OCI-LY1 (cell line): ENCODE data around the gene FAM20C.

Experiments used
- H2AFZ ChIP-seq: fragments of 200-600 bp; sonication (generic), shearing (Covaris generic); 2 replicates; pipeline ENCODE4 v1.6.0; 2014; ENCODE audit warnings: antibody characterized with exemption, mild to moderate bottlenecking, low read length
- H3F3A ChIP-seq: fragments of 200-600 bp; sonication (generic), shearing (Covaris generic); 2 replicates; pipeline ENCODE4 v1.6.0; 2014; ENCODE audit warnings: mild to moderate bottlenecking, antibody characterized with exemption, low read length, moderate library complexity; ENCODE audit not compliant: insufficient read depth
- H3K27ac ChIP-seq: fragments of 200-600 bp; sonication (generic); 2 replicates; pipeline ENCODE4 v1.5.1; 2014; ENCODE audit warnings: low read length, mixed run types, mild to moderate bottlenecking, low read depth; ENCODE audit not compliant: poor library complexity, severe bottlenecking
- H3K27me3 ChIP-seq: fragments of 200-600 bp; sonication (generic); 2 replicates; pipeline ENCODE4 v1.6.0; 2014; ENCODE audit warnings: antibody characterized with exemption, mild to moderate bottlenecking, low read length, moderate library complexity; ENCODE audit not compliant: insufficient read depth
- H3K36me3 ChIP-seq: fragments of 200-600 bp; sonication (generic); 2 replicates; pipeline ENCODE4 v1.6.1; 2014; ENCODE audit warnings: mild to moderate bottlenecking, antibody characterized with exemption, low read length, moderate library complexity, mixed read lengths; ENCODE audit not compliant: insufficient read depth
- H3K4me1 ChIP-seq: fragments of 200-600 bp; sonication (generic); 2 replicates; pipeline ENCODE4 v1.5.1; 2014; ENCODE audit warnings: mild to moderate bottlenecking, low read length, moderate library complexity; ENCODE audit not compliant: insufficient read depth, severe bottlenecking
- H3K4me2 ChIP-seq: fragments of 200-600 bp; sonication (generic), shearing (Covaris generic); 2 replicates; pipeline ENCODE4 v1.6.1; 2014; ENCODE audit warnings: low read length
- H3K4me3 ChIP-seq: fragments of 200-600 bp; sonication (generic); 2 replicates; pipeline ENCODE4 v1.5.1; 2014; ENCODE audit warnings: low read length, low read depth, mild to moderate bottlenecking, mixed read lengths; ENCODE audit not compliant: poor library complexity, severe bottlenecking
- H3K79me2 ChIP-seq: fragments of 200-600 bp; shearing (Covaris generic); 2 replicates; pipeline ENCODE4 v1.6.1; 2016; ENCODE audit warnings: mixed run types, low read length, mixed read lengths; ENCODE audit not compliant: insufficient read depth
- H3K9ac ChIP-seq: fragments of 200-600 bp; sonication (generic), shearing (Covaris generic); 2 replicates; pipeline ENCODE4 v1.6.1; 2014; ENCODE audit warnings: mild to moderate bottlenecking, low read length, mixed read lengths
- H3K9me2 ChIP-seq: fragments of 200-600 bp; sonication (generic), shearing (Covaris generic); 2 replicates; pipeline ENCODE4 v1.6.1; 2014; ENCODE audit warnings: low read depth, mild to moderate bottlenecking, low read length, mixed read lengths
- H3K9me3 ChIP-seq: fragments of 200-600 bp; shearing (Covaris generic); 2 replicates; pipeline ENCODE4 v1.6.1; 2014; ENCODE audit warnings: low read length, mixed read lengths
- H4K20me1 ChIP-seq: fragments of 200-600 bp; sonication (generic), shearing (Covaris generic); 2 replicates; pipeline ENCODE4 v1.6.0; 2016; ENCODE audit warnings: mild to moderate bottlenecking, low read length; ENCODE audit not compliant: insufficient read depth
- EZH2 ChIP-seq: fragments of 200-600 bp; sonication (generic), shearing (Covaris generic); IDR thresholded peaks from 2 replicates; pipeline ENCODE4 v1.8.0; 2017; ENCODE audit warnings: borderline replicate concordance, mixed run types, mild to moderate bottlenecking, antibody characterized with exemption, low read length, moderate library complexity, mixed read lengths
- TF ChIP-seq, protein P1 (sequence below): fragments of 200-600 bp; sonication (generic), shearing (Covaris generic); IDR thresholded peaks from 2 replicates; pipeline ENCODE4 v1.5.1; 2017; ENCODE audit warnings: mild to moderate bottlenecking, antibody characterized with exemption, low read length, moderate library complexity, mixed read lengths

The FAM20C gene

DNA sequence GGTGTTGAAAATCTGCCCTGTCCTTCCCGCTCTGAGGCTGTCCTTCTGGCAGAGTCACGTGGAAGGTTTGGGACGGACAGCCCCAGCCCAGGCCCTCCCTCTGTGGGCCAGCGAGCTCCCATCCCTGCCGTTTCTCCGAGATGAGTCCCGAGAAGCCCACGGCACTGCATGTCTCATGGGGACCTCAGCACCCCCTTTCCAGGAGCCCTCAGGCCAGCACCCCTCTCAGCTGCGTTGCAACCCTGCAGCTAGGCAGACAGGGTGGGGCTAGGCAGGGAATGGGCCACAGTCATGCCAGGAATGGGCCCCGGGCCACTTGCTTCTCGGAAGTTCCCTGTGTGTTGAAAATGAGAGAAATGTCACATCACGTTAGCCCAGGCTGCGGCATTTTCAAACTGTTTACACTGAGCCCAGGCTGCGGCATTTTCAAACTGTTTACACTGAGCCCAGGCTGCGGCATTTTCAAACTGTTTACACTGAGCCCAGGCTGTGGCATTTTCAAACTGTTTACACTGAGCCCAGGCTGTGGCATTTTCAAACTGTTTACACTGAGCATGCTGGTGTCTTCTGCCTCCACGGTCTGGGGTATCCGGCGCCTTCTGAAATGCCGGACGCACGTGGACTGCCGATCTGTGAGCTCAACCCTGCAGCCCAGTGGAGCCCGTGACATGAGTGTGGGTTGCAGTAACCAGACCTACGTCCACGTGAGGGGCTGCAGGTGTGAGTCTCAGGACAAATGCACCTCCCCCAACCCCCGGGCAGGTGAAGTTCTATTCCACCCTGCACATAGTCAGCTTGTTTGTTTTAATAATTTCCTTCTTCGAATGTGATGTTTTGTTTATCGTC is 42.6 kb downstream of the FAM20C start:
- Histone ChIP-seq H3K27me3 (no peaks in the 10 kb centered on the region), H3K79me2 (no peaks in the 10 kb centered on the region), H3K9ac (no peak overlapping the region), H4K20me1 (no peaks in the 10 kb centered on the region), H3K9me3 (no peaks in the 10 kb centered on the region), H3K9me2 (no peaks in the 10 kb centered on the region), H3K4me1 (no peaks in the 10 kb centered on the region), H3F3A (no peaks in the 10 kb centered on the region), H3K4me2 (no peak overlapping the region), H3K27ac (no peak overlapping the region), H3K4me3 (no peak overlapping the region), H2AFZ (no peak overlapping the region), H3K36me3 (no peaks in the 10 kb centered on the region)
- TF ChIP-seq EZH2 = no peak
- TF ChIP-seq, protein P1, sequence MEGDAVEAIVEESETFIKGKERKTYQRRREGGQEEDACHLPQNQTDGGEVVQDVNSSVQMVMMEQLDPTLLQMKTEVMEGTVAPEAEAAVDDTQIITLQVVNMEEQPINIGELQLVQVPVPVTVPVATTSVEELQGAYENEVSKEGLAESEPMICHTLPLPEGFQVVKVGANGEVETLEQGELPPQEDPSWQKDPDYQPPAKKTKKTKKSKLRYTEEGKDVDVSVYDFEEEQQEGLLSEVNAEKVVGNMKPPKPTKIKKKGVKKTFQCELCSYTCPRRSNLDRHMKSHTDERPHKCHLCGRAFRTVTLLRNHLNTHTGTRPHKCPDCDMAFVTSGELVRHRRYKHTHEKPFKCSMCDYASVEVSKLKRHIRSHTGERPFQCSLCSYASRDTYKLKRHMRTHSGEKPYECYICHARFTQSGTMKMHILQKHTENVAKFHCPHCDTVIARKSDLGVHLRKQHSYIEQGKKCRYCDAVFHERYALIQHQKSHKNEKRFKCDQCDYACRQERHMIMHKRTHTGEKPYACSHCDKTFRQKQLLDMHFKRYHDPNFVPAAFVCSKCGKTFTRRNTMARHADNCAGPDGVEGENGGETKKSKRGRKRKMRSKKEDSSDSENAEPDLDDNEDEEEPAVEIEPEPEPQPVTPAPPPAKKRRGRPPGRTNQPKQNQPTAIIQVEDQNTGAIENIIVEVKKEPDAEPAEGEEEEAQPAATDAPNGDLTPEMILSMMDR = no peak

DNA sequence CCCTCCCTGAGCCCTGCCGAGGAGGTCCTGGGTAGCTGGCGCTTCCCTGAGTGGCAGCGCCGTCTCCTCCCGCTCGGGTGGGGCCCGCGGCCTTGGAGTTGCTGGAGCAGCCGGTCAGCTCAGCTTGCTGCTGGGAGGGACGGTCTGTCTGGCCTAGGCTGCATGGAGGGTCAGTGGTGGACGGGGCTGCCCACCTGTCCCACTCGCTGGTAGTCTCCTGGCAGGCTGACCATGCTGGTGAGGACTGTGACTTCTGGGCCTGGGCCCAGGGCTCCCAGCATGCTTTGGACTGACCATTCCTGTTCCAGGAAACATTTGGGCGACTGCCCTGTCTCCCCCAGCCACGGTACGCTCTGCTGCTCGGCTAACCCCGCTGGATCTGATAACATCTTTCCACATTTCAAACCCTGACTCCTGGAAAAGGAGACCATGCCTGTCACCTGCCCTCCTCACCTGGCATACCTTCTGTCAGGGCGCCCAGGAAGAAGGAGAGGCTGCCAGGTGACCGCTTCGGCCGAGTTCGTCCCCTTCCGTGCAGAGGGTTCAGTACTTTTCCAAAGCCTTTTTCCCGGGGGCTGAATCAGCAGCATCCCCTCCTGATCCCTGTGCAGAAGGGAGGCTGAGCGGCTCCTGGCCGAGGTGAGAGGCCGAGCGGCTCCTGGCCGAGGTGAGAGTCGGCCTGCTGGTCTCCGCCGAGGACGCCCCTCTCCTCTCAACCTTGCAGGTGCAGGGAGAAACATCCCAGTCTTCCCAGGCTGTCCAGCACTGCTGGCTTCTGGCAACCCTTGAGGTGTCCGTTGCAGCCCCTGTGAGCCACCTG is 43.4 kb downstream of the FAM20C start:
- Histone ChIP-seq H3K36me3 (no peaks in the 10 kb centered on the region), H3K9me3 (no peaks in the 10 kb centered on the region), H3K4me1 (no peaks in the 10 kb centered on the region), H2AFZ (no peak overlapping the region), H4K20me1 (no peaks in the 10 kb centered on the region), H3K27ac (no peak overlapping the region), H3K79me2 (no peaks in the 10 kb centered on the region), H3K9me2 (no peaks in the 10 kb centered on the region), H3K4me3 (no peak overlapping the region), H3K27me3 (no peaks in the 10 kb centered on the region), H3K9ac (no peak overlapping the region), H3F3A (no peaks in the 10 kb centered on the region), H3K4me2 (no peak overlapping the region)
- no peak for TF ChIP-seq EZH2
- TF ChIP-seq, protein P1 = no peak

DNA sequence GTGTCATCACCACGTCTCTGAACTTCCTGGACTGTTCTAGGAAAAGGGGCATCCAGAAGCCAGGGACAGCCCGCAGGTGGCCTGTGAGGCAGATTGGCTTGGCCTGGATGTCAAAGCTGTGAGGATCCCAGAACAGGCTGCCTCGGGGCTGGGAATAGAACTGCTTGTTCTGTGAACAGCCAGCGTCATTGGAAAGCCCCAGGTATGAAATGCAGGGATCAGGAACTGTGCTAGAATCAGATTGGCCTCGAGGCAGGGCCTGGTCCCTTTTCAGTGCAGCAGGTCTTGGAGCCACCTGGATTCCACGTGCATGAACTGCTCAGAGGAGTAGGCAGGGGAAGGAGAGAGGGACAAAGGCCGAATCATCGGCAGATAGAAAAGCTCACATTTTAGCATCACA is 44.6 kb downstream of the FAM20C start:
- H3K27me3 ChIP-seq = no peaks in the 10 kb centered on the region
- no peak overlapping the region for H3K4me3 ChIP-seq
- no peaks in the 10 kb centered on the region for H3K9me2 ChIP-seq
- no peaks in the 10 kb centered on the region for H3K79me2 ChIP-seq
- no peaks in the 10 kb centered on the region for H3K36me3 ChIP-seq
- H2AFZ ChIP-seq = no peak overlapping the region
- no peaks in the 10 kb centered on the region for H3F3A ChIP-seq
- no peak for TF ChIP-seq EZH2
- TF ChIP-seq, protein P1 = no peak
- no peak overlapping the region for H3K9ac ChIP-seq
- no peaks in the 10 kb centered on the region for H3K4me1 ChIP-seq
- H3K27ac ChIP-seq = no peak overlapping the region
- no peaks in the 10 kb centered on the region for H3K9me3 ChIP-seq
- no peak overlapping the region for H3K4me2 ChIP-seq
- no peaks in the 10 kb centered on the region for H4K20me1 ChIP-seq
